GM13976 (cell line): ENCODE data around the gene PRUNE2.
A peak's percentile ranks its signal among the peaks of the same experiment; 100 is the strongest.

ENCODE experiments used
- DNase-seq: peaks from one replicate; pipeline ENCODE4 v3.0.0; 2012; ENCODE audit warnings: low spot score
- in situ Hi-C: fragments of 300-500 bp; cut with MboI; formaldehyde crosslinking; loops from one replicate; pipeline ENCODE4 v1.12.0; 2022; ENCODE audit warnings: low sequenced_read_pairs, mixed read lengths, inconsistent platforms; ENCODE audit not compliant: unreplicated experiment
- TF ChIP-seq, protein P1 (sequence below): IDR thresholded peaks from 2 replicates; pipeline ENCODE4 v1.5.1; 2012; ENCODE audit warnings: borderline replicate concordance, mild to moderate bottlenecking; ENCODE audit not compliant: insufficient read depth; ENCODE audit errors: extremely low read depth, missing control alignments, control extremely low read depth

The PRUNE2 gene

DNA sequence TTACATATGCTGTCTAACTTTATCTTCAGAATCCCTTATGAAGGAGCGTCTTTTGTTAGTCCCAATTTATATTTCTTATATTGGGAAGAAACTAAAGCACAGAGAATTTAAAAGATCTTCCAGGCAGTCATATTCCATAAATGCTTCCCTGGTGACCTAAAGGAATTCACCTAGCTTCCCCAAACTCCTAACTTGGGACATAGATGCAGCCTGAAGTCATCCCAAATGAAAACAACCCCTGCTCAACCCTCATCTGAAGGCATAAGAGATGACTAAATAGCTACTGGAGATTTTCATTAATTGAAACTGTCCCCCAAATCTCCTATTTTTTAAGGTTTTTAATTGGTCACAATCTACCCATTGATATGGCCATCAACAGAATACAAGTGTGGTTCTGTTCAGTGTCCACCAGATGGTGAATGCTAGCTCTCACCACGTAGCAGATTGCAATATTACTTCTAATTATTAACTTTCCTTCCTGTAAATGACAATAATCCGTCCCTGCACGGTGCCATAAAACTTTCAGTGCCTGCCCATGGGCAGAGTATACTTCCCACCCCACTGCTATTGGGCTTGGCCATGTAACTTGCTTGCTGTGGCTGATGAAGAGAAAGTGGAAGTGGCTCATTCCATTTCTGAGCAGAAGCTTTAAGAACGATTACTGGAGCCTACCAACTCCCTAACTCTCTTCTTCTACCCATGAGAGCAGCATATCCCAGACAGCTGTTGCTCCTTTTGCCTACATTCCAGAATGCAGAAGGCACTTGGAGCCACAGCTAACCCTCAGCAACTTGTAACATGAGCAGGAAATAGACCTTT, 18.7 kb downstream of the PRUNE2 start:
- DNase-seq: peak; percentile 28
- TF ChIP-seq, protein P1, sequence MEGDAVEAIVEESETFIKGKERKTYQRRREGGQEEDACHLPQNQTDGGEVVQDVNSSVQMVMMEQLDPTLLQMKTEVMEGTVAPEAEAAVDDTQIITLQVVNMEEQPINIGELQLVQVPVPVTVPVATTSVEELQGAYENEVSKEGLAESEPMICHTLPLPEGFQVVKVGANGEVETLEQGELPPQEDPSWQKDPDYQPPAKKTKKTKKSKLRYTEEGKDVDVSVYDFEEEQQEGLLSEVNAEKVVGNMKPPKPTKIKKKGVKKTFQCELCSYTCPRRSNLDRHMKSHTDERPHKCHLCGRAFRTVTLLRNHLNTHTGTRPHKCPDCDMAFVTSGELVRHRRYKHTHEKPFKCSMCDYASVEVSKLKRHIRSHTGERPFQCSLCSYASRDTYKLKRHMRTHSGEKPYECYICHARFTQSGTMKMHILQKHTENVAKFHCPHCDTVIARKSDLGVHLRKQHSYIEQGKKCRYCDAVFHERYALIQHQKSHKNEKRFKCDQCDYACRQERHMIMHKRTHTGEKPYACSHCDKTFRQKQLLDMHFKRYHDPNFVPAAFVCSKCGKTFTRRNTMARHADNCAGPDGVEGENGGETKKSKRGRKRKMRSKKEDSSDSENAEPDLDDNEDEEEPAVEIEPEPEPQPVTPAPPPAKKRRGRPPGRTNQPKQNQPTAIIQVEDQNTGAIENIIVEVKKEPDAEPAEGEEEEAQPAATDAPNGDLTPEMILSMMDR: no peak
- in situ Hi-C loops: no loop called here

DNA sequence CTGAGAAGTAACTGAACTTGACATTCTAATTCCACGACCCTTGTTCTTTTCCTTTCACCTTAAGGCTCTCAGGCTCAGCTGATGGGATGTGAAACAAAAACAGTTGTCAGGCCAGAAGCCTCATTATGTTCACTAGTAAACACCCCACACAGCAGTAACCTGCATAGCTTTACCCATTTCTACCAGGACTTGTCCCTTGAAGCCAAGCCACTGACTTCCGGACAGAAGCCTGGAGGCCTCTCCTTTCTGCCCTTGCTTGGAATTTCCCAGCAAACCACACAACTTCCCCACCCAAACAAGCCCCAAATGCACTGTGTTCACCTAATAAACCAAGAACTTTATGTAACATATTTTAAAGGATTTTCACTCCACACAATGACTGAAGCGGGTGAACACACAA, 19.6 kb downstream of the PRUNE2 start:
- in situ Hi-C loops: no loop called here
- TF ChIP-seq, protein P1: no peak
- no peak for DNase-seq

DNA sequence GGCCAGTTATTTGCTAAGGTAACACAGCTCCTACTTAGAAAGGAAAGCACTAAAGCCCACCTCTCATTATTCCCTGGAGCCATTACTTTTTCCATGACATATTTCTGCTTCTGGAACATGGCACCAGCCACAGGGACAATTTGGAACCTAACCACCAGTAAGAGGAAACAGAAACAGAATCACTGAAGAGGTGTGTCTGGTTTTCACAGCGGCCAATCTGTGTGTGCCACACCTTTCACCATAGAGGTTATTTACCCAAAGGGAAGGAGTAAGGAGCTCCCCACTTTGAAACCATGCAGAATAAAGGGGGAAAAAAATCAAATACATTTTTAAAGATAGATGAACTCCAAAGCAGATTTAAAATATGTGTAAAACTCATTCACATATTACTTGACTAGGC, 21.1 kb downstream of the PRUNE2 start:
- no peak for DNase-seq
- TF ChIP-seq, protein P1: no peak
- in situ Hi-C loops: no loop called here

DNA sequence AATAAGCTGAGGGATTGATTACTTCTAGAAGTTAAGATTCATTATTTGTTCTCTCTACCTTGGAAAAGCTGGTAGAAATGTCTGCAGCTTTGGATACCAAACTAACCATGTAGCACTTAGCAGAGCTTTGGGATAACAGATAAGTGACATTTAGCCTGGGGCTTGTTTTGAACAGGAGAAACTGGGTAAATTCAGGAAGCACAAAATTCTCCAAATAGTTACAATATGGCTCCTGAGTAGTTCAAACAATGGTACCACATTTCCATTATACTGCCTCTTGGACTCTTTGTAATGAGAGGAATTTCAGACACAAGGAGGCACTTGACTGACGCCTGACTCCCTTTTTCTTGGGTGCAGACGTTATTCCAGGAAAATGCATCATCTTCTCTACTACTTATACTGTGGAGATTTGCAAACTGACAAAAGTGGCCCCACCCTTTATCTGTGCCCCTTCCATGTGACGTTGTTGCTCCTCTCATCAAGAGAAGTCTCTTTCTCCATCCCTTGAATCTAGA, 22.5 kb downstream of the PRUNE2 start:
- no peak for DNase-seq
- TF ChIP-seq, protein P1: no peak
- in situ Hi-C loops: no loop called here

DNA sequence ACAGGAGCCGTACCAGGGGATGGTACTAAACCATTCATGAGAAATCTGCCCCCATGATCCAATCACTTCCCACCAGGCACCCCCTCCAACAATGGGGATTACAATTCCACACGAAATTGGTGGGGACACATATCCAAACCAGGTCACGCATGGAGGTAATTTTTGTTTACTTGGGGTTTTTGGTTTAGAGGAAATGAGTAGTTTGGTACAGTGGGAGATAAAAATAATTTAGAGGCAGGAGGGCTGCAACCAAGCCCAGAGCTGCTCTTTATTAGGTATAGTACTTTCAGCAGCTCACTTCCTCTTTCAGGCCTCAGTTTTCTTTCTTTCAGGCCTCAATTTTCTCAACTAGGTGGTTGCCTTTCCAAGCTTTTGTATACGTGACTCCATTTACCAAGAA, 23.2 kb downstream of the PRUNE2 start:
- TF ChIP-seq, protein P1: no peak

DNA sequence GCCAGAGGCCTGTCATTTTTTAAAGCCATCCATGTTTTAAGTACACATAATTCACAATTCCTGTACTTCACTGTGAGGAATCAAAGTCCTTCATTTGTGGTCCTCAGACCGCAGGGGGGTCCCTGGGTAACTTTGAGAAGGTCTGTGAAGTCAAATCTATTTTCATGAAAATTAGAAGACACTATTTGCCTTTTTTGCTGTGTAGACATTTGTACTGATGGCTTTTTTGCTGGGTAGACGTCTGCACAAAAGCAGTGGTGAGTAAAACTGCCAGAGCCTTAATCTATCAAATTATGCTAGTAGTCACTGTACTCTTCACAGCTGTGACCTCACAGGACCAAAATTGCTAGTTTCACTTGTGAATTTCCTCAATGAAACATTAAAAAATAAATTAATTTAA, 25.7 kb downstream of the PRUNE2 start:
- no peak for DNase-seq
- TF ChIP-seq, protein P1: no peak
- in situ Hi-C loops: no loop called here

More for the DNA sequence above, 23.2 kb downstream of the PRUNE2 start:
- in situ Hi-C loops: no loop called here
- peak; percentile 40 for DNase-seq
